ENCODE results near the gene RRP9.

The RRP9 gene

DNA sequence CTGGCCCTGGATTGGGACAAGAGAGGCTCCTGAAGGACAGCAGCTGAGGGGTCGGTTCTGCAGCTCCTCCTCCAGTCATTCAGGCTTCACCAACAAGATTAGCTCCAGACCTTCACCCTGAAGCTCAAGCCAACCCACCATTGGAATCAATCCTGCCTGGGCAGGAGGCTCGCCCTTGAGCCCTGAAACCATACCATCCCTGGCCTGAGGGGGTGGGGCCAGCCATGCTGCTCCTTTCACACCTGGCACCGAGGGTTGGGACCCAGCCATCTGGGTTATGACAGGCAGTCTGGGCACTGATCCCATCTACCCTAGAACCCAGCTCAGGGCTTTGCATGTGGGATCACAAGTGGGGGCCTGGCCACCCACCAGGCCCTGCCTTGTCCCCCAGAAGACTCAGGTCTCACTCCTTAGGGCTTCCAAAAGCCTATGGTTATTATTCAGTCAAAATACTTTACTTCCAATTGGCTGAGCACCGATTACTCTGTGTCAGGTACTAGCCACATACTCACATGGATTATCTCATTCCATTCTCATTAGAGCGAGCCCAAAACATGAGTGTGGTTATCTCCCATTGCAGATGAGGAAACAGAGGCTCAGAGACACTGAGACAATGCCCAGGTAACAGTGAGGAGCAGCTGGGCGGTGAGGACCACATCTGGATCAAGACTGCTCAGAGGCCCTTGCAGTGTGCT is 29.0 kb upstream of the RRP9 start:
- DNase-seq: no peak

DNA sequence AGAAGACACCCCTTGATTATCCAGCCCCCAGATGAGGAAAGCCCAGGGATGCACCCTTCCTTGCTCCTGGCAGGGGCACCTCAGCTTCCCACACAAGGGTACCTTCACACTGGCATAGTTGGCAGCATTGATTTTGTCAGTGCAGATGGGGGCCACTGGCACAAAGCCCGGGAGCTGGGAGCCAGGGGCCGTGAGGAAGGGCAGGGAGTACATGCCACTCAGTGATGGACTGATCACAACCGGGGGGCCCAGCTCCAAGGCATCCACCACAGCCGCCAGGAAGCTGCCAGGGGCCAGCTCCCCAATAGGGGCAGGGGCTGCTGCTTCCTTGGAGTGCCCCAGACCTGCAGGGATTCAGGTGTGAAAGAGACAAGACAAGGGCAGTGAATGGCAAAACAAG is 28.1 kb upstream of the RRP9 start:
- no peak for DNase-seq

DNA sequence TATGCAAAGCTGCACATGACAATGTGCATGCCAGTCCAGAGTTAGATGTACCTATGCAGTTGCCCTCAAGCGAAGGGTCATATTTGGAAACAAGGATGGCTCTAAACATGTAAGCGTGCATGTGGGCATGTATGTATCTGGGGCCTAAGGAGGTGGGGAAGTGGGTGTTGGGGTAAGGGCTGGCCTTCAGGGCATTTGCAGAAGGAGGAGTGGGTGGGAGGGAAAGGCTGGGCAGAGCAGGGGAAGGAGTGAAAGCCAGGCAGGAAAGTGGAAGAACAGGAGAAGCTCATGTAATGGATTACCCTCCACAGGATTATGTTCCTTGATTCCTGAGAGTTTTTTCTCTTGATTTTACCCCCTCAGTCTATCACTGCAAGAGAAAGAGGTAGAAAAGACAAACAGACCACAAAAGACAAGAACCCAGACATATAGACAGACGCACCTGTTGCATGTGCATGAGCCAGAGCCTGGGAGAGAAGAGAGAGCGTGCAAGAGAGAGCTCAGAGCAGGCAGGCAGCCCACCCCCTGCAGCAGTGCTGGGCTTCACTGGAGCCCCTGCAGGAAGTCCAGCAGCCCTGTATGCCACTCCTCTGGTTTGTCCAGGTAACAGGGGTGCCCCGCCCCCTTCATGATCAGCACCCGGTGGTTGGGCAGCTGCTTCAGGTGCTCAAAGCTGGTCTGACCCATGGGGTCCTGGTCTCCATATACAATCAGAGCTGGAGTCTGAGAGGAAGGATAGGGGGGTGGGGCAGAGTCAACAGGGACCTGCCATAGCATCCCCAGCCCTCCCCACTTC is 27.4 kb upstream of the RRP9 start:
- no peak for DNase-seq

DNA sequence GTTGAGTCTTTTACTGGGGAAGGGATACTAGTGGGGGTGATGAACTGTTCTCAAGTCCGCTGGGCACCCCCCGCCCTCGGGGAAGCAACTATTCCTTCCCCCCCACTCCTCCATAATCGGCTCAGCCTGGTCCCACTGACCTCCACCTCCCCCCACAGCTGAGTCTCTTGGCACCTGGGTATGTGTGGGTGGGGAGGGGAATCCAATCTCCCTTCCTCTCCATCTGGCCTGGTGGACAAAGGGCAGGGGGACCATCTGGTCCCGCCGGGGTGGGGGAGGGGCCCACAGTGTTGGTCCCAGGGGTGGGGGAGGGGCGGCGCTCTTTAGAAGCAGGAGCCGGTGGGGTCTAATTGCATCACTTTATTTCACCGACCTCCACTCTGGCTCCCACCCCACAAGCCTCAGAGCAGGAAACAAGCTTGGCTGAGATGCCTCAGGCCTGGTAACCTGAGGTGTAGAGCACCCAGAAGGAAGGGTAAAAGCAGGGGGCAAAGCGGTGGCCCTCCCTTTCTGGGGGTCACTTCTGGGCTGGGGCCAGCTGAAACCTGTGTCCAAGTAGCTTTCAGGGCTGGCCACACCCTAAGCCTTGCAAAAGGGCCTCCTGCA is 26.6 kb upstream of the RRP9 start:
- no peak for DNase-seq

DNA sequence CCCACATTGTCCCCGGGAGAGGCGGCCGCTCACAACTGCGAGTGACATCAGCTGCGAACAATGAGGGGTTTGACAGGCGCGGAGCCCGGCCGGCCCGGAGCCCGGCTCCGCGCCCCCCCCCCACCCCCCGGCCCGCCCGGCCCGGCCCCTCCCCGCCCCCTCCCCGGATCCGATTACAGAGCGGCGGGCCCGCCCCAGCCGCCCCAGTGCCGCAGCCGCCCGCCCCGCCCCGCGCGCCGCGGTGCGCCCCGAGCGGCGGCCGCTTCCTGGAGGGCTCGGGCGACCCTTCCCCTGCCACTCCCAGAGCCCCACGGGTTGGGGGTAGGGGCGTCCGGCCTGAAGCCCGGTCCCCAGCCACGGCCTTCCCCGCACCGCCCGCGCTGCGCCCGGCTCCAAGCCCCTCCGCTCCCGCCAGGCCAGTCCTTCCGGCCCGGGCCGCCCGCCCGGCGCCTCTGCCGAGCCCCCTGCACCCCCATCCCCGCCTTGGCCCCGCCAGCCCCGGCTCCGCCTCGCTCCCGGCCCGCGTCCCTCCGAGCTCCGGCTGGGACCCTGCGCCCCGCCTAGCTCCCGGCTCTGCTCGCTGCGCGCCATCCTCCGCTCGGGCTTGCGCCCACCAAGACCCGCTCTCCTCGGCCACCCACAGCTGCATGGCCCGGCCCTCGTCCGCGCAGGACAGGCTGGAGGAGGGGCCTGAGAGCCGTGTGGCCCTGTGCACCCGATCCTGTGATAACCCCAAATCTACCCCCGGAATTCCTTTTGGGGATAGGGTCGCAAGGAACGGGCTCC is 25.9 kb upstream of the RRP9 start, which contains the start of gene PCBP4:
Gene PCBP4, minus strand, starts transcription at position 71 of the 786 bp plus-strand sequence. CDS start 6,214 bp downstream, outside the sequence.
- no peak for DNase-seq

DNA sequence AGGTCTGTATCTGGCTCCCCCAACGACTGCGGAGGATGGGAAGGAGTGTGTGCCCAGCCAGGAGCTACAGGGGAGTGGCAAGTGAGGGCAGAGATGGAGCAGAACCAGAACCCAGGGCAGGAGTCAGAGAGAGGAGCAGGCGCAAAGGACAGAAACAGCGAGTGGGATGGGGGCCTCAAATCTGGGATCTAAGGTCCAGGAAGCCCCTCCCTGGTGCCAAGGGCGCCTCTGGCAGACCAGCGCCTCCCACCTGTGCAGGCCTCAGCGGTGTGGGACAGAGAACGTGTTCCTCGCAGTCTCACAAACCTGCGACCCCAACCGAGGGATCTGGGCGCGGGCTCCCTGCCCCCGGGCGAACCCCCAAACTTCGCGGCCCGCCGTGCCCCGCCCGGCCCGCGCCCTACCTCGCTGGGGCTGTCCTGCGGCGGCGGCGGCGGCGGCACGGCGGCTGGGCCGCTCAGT is 25.2 kb upstream of the RRP9 start:
- DNase-seq: no peak

DNA sequence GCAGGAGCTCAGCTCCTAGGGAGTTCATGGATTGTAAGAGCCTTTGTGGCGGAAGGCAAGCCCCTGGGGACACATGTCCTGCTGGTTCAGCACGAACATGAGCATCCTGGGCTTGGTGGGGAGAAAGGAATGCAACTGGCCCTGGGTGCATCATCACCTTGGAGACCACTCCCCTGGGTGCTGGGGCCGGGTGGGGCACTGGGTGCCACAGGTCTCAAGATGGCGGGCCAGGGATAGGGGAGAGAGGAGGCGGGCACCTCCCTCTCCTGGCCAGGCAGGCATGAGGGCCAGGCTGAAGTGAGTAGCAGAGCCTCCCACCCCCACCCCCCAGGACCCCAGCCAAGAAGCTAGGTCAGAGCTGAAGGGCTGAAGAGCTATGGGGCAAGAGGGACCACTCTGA is 24.8 kb upstream of the RRP9 start:
- no peak for DNase-seq

DNA sequence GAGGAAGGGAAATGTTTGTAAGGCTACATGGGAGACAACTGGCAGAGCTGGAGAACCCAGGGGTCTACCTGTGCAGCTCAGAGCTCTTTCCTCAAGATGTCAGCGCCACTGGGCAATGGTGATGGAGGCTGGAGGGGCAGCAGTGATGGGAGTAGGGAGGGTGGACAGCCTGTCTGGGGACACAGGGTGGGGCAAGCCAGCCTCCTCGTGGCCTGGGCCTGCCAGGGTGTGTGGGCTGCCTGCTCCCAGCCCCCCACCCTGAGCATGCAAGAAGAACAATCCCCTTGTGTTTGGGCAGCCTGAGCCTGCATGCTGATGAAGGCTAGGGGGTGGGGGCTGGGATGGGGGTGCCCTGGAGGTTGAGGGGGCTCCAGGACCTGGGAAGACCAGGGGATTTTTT is 24.3 kb upstream of the RRP9 start:
- DNase-seq: no peak

DNA sequence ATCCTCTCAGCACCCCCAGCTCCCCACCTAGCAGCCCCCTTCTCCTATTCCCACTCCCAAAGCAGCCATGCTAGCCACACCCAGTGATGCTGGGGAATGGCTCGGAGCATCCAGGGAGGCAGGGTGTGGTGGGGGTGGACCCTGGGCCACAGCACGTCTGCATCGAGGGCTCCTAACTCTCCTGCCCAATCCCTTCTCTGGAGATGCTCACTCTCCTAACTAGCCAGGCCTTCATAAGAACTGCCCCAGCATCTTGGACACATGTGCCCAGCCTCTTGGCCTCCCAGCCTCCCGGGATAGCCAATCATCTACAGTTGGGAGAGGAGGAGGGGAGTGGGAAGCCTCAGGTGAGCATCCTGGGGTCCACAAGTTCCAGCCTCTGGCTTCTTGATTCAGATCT is 22.8 kb upstream of the RRP9 start:
- DNase-seq: no peak

DNA sequence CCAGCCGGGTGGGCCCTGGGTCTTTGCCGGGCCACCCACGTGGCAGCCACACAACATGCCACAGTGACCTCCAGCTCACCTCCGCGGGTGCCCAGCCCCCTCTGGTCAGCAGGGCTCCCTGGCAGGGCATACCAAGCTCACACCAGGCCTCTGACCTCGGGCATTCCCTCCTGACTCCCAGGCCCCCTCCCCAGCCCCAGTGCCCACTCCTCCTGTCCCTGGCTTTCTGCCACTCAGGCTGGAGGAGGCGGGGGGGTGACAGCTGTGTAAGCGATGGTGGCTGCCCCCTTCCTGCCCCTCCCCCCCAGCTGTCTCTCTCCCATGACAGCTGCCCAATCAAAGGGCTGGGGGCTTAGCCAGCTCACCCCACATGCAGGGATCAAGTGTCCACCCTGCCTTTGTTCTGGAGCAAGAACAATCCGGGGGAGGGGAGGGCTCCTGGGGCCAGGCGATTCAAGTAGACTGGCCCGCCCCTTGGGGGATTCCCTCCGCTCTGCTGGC is 22.3 kb upstream of the RRP9 start:
- DNase-seq: no peak

DNA sequence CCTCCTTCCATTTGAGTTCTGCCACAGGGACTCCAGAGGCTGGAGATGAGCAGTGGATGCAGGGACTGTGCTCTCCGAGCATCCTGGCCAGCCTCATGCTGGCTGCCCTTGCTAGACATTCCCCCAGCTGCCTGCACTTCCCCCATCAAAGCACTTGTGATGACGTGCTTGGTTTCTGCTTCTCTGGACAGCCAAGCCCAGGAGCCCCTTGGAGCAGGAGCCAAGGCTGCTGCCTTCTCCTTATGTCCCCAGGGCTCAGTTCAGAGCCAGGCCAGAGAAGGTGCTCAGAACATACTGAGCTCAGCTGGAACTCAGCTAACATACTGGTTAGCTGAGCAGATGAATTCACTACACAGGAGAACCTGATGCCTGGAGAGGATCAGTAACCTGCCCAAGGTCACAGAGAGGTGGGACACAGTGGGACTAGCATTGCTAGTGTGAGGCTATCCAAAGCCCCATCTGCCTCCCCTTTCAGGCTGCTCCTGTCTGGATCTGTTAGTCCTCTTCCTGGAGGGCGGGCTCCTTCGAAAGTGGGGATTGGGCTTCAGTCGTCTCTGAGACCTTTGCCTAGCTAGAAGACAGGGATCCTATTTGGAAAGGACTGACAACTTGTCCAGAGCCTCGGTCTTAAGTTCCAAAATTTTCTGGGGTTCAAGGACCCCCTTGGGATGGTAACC is 21.3 kb upstream of the RRP9 start:
- no peak for DNase-seq

DNA sequence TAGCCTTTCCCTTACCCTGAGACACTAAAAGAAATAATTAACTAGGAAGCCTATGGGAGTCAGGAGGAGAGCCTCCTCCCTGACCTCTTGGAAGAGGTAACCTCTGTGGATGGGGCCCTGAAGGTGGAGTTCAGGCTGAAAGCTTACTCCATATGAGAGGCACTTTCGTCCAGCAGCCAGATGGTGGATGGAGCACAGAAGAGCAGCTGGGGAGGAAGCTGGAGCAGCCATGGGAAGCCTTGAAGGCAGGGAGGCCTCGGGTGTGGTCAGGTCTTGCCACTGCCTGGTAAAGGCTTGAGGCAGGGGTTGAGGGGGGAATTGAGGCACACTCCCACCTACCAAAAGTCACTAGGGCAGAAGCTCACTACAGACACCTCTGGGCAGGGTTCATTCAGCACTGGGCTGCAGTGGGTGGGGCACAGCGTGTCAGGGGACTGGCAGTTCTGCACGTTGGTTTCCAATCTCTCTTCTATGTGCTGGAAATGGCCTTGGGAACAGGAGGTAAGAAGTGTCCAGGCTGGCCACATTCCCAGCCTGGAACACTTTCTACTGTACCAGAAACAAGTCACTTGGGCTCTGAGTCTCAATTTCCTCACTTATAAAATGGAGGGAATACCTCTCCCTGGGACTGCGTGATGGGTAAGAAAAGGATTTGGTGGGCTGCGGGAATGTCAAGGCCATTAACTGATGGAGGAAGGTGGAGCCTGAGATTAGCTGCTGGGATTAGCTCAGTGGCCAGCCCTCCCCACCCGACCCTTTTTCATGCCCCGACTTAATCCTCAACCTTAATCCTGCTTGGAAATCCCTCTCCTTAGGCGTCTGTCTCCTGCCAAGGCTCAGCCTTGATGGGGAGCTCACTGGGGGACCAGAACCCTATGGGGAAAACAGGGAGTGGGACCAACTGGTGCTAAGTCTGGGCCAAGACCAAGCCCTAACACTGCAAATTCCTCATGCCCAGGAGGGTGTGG is 20.2 kb upstream of the RRP9 start:
- no peak for DNase-seq

DNA sequence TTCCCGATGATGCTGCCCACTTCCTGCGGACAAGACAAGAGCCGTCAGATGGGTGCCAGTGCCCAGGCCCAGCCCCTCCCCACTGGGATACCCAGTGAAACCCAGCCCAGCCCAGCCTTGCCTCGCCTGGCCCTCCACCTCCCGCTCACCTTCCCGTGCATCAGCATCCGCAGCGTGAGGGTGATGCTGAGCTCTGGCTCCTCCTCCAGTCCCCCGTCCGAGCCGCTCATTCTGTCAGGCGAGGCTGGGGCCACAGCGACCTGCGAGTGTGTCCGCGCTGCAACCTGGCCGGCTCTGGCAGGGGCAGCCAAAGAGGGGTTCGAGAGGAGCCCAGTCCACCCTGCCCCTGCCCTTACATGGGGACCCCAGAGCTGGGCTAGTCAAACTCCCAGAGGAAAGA is 19.3 kb upstream of the RRP9 start:
- DNase-seq: no peak

DNA sequence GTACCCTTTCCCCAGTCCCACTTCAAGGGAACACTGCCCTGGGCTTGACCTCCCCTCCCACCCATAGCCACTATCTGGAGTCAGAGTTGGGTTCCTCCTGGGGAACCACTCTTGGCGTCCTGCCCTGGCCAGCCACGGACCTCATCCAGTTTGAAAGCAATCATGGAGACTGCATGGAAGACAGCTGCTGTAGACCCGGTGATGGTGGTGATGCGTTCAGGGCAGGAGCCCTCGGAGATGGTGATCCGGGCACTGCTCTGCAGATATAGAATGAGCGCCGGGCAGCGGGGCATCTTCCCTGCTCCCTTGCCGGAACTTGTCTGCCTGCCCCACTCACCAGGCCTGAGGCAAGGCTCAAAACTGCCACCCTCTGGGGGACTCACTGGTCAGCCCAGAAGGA is 18.7 kb upstream of the RRP9 start:
- no peak for DNase-seq

DNA sequence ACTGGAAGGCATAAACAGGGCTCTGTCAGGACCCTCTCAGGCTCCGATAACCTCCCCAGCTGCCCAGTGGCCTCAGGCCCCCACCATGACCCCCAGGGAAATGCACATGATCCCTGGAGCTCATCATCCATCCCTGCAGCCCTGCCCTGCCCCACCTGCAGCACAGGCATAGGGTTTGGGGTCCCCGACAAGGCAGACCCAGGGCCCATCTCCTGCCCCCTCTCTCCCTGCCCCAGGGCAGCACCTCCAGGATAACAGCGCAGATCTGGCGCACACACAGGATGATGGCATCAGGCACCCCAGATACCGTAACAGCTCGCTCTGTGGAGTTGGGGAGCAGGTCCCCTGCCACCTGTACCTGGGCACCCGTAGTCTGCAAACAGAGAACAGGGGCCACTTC is 17.9 kb upstream of the RRP9 start:
- no peak for DNase-seq

DNA sequence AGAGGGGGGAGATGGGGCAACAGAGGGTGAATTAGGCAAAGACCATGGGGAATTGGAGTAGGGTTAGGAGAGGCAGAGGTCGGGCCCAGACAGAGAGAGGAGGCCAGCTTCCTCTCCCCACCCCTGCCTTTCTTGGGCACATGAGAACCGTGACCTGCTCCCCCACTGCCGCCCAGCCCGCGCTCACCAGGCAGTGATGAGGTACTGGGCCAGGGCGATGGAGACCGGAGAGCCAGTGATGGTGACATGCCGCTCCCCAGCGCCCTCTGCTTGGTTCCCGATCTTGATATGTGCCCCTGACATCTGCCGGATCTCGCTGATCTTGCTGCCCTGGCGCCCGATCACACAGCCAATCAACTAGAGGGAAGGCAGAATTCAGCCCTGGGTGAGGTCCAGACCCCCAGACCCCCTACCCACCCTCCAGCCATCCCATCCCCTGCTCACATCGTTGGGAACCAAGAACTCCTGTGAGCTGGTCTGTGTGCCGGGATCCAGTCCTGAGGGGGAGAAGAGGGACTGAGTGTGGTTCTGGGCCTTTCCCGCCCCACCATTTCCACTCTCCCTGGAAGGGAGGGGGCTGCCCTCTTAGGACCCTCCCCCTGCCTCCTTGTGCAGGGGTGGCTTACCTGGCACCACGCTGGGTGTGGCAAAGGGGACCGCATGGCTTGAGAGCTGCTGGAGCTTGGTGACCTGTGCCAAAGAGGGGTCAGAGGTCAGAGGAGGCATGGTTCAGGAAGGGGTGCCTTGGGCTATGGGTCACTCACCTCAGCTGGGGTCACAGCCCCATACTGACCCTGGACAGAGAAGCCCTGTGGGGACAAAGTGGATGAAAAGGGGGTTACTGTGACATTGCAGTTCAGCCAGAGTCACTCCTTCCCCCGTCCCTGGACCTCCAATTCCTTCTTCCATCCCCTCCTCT is 17.2 kb upstream of the RRP9 start:
- no peak for DNase-seq

DNA sequence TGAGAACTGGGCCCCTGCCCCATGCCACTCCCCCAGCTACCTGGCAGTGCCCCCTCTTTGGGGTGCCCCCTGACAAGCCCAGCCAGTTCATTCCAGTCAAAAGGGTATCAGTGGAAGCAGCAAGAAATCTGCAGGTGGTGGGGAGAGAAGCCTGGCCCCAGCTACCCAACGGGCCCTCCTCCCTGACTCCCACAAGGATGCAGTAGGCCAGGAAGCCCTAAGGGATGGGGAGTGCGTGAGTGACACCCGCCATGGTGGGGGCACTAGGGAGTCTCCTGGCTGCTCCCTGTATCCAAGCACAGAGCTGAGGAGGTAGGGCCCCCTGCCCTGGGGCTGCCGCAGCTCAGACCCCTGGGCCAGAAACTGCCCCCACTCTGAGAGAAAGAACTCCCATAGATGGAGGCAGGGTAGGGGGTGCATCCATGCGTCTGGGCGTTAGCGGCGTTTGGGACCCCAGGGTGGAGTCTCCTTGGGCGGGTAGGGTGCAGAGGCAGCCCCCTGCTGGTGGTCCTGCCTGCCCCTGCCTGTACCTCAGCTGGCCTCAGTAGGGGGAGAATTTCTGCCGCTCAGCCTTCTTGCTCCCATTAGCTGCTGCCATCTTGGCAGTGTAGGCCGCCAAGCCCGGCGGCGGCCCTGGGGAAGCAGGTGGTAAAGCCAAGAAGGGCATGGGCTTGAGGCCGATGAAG is 16.0 kb upstream of the RRP9 start:
- DNase-seq: no peak

DNA sequence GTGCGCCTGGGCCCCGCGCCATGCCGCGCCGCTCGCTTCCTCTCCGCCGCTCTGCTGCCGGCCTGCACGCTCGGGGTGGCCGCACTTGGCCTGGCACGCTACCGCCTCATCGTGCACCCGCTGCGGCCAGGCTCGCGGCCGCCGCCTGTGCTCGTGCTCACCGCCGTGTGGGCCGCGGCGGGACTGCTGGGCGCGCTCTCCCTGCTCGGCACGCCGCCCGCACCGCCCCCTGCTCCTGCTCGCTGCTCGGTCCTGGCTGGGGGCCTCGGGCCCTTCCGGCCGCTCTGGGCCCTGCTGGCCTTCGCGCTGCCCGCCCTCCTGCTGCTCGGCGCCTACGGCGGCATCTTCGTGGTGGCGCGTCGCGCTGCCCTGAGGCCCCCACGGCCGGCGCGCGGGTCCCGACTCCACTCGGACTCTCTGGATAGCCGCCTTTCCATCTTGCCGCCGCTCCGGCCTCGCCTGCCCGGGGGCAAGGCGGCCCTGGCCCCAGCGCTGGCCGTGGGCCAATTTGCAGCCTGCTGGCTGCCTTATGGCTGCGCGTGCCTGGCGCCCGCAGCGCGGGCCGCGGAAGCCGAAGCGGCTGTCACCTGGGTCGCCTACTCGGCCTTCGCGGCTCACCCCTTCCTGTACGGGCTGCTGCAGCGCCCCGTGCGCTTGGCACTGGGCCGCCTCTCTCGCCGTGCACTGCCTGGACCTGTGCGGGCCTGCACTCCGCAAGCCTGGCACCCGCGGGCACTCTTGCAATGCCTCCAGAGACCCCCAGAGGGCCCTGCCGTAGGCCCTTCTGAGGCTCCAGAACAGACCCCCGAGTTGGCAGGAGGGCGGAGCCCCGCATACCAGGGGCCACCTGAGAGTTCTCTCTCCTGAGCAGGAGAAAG is 14.4 kb upstream of the RRP9 start:
- DNase-seq: no peak

Data from NCI-H1417 treated with DMSO at 0.1 percent for 48 hours (cell line).